ENCODE results near the gene RNU7-1.

RNU7-1 gene

DNA sequence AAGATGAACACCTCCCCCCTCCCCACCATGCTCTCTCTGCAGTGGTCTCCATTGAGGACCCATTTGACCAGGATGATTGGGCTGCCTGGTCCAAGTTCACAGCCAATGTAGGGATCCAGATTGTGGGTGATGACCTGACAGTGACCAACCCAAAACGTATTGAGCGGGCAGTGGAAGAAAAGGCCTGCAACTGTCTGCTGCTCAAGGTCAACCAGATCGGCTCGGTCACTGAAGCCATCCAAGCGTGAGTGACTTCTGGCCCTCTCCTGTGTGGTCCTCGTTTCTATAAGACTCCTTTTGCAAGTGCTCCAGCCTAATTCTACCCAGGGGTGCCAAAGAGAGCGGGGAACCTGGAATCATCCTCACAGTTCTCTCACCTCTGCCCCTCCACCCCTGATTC is 22.1 kb upstream of the RNU7-1 start:
- no peak for DNase-seq (ENCODE audit: low read depth, low spot score)
- no peaks in the 10 kb centered on the region for H3K27me3 ChIP-seq (ENCODE audit: control insufficient read depth, insufficient read depth, low read length)
- no peaks in the 10 kb centered on the region for H3K9me3 ChIP-seq (ENCODE audit: control insufficient read depth, insufficient read depth, low read length)
- 0 out of 2 replicates have a peak, but pooled peaks cover 1% of the 10 kb centered on the region for H3K4me1 ChIP-seq (ENCODE audit: control insufficient read depth, insufficient read depth, low read length)
- peaks cover 13% of the 10 kb centered on the region for H3K36me3 ChIP-seq (ENCODE audit: control insufficient read depth, insufficient read depth, low read length)
- no peak overlapping the region for H3K27ac ChIP-seq (ENCODE audit: low read length)
- no peak overlapping the region for H3K4me3 ChIP-seq (ENCODE audit: low read length)
- WGBS (ENCODE audit: insufficient coverage, insufficient read length): no CpG with 5 or more reads among the region's 7 CpGs

DNA sequence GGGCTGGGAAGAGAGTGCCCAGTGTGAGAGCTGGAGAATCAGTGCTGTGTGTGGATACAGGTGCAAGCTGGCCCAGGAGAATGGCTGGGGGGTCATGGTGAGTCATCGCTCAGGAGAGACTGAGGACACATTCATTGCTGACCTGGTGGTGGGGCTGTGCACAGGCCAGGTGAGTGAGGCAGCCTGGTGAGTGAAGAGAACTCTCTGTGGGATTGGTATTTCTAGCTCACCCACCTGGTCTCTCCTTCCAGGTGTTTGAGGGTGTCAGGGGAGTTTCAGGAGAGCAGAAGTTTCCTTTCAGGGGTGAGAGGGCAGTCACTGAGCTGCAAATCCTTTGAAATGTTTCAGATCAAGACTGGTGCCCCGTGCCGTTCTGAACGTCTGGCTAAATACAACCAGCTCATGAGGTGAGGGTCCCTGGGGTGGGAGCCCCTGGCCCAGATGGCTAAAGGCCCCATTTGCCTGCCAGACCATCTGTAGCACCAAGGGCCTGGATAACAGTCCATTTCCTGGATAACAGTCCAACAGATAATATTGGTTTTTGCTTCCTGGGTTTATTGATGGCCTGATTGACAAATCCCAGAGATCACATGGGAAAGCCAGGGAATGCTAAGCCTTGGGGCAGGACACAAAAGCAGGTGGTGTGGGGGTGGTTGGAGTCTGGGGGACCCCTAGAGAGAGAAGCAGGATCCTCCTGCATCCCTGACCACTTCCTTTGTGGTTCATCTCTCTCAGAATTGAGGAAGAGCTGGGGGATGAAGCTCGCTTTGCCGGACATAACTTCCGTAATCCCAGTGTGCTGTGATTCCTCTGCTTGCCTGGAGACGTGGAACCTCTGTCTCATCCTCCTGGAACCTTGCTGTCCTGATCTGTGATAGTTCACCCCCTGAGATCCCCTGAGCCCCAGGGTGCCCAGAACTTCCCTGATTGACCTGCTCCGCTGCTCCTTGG is 21.3 kb upstream of the RNU7-1 start:
- no peak for DNase-seq (ENCODE audit: low read depth, low spot score)
- H3K27me3 ChIP-seq (ENCODE audit: control insufficient read depth, insufficient read depth, low read length): no peaks in the 10 kb centered on the region
- peaks cover 9% of the 10 kb centered on the region for H3K36me3 ChIP-seq (ENCODE audit: control insufficient read depth, insufficient read depth, low read length)
- no peak overlapping the region for H3K4me3 ChIP-seq (ENCODE audit: low read length)
- 0 out of 2 replicates have a peak, but pooled peaks cover 1% of the 10 kb centered on the region for H3K4me1 ChIP-seq (ENCODE audit: control insufficient read depth, insufficient read depth, low read length)
- no peaks in the 10 kb centered on the region for H3K9me3 ChIP-seq (ENCODE audit: control insufficient read depth, insufficient read depth, low read length)
- H3K27ac ChIP-seq (ENCODE audit: low read length): no peak overlapping the region
- no CpG with 5 or more reads among the region's 9 CpGs for WGBS (ENCODE audit: insufficient coverage, insufficient read length)

DNA sequence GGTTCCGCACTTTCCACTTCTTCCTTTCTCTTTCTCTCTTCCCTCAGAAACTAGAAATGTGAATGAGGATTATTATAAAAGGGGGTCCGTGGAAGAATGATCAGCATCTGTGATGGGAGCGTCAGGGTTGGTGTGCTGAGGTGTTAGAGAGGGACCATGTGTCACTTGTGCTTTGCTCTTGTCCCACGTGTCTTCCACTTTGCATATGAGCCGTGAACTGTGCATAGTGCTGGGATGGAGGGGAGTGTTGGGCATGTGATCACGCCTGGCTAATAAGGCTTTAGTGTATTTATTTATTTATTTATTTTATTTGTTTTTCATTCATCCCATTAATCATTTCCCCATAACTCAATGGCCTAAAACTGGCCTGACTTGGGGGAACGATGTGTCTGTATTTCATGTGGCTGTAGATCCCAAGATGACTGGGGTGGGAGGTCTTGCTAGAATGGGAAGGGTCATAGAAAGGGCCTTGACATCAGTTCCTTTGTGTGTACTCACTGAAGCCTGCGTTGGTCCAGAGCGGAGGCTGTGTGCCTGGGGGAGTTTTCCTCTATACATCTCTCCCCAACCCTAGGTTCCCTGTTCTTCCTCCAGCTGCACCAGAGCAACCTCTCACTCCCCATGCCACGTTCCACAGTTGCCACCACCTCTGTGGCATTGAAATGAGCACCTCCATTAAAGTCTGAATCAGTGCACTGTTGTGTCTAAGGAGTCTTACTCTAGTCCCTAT is 20.4 kb upstream of the RNU7-1 start:
- Histone ChIP-seq H3K4me1 (ENCODE audit: control insufficient read depth, insufficient read depth, low read length) (0 out of 2 replicates have a peak, but pooled peaks cover 1% of the 10 kb centered on the region), H3K9me3 (ENCODE audit: control insufficient read depth, insufficient read depth, low read length) (no peaks in the 10 kb centered on the region), H3K36me3 (ENCODE audit: control insufficient read depth, insufficient read depth, low read length) (peaks cover 7% of the 10 kb centered on the region; the same call in 1 of the 2 replicates), H3K27me3 (ENCODE audit: control insufficient read depth, insufficient read depth, low read length) (no peaks in the 10 kb centered on the region), H3K4me3 (ENCODE audit: low read length) (no peak overlapping the region), H3K27ac (ENCODE audit: low read length) (no peak overlapping the region)
- WGBS (ENCODE audit: insufficient coverage, insufficient read length): no CpG with 5 or more reads among the region's 10 CpGs
- no peak for DNase-seq (ENCODE audit: low read depth, low spot score)

DNA sequence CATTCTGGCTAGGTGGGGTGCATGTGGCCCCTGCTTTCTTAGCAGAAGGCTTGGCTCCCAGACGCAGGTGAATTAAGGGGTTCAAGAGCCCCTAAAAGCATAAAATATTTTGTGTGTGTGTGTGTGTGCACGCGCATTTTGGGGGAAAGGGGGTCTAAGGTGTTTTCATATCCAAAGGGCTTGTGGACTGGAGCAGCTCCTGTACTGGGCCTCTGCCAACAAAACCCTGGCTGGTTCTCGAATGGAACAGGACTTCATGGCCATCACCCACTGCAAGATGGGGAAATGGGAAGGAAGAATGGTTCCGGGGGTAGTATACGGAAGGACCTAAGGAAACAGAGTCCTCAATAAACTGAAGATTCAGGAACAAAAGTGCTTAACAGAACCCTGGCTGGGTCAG is 19.8 kb upstream of the RNU7-1 start:
- 0 out of 2 replicates have a peak, but pooled peaks cover 1% of the 10 kb centered on the region for H3K4me1 ChIP-seq (ENCODE audit: control insufficient read depth, insufficient read depth, low read length)
- DNase-seq (ENCODE audit: low read depth, low spot score): no peak
- no peak overlapping the region for H3K27ac ChIP-seq (ENCODE audit: low read length)
- no peaks in the 10 kb centered on the region for H3K9me3 ChIP-seq (ENCODE audit: control insufficient read depth, insufficient read depth, low read length)
- no peaks in the 10 kb centered on the region for H3K27me3 ChIP-seq (ENCODE audit: control insufficient read depth, insufficient read depth, low read length)
- no CpG with 5 or more reads among the region's 6 CpGs for WGBS (ENCODE audit: insufficient coverage, insufficient read length)
- no peak overlapping the region for H3K4me3 ChIP-seq (ENCODE audit: low read length)
- peaks cover 7% of the 10 kb centered on the region; the same call in 1 of the 2 replicates for H3K36me3 ChIP-seq (ENCODE audit: control insufficient read depth, insufficient read depth, low read length)

DNA sequence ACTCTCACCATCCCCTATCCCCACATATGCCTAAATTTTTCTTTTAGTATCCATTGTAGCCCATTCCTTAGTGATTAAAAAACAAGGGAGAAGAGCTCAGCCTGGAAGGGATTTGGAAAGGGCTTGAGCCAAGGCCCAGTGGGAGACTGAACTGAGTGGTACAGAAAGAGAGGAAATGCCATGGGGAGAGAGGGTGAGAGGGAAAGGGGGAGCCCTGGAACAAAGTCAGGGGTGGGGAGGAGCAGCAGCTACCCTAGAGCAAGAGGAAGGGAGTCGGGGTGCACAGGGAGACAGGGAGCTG is 18.4 kb upstream of the RNU7-1 start:
- no CpG with 5 or more reads among the region's 1 CpG for WGBS (ENCODE audit: insufficient coverage, insufficient read length)
- no peaks in the 10 kb centered on the region for H3K27me3 ChIP-seq (ENCODE audit: control insufficient read depth, insufficient read depth, low read length)
- peak overlapping the region; percentile 6 for H3K27ac ChIP-seq (ENCODE audit: low read length)
- H3K9me3 ChIP-seq (ENCODE audit: control insufficient read depth, insufficient read depth, low read length): no peaks in the 10 kb centered on the region
- DNase-seq (ENCODE audit: low read depth, low spot score): no peak
- peaks cover 7% of the 10 kb centered on the region; the same call in 1 of the 2 replicates for H3K36me3 ChIP-seq (ENCODE audit: control insufficient read depth, insufficient read depth, low read length)
- H3K4me1 ChIP-seq (ENCODE audit: control insufficient read depth, insufficient read depth, low read length): peaks cover 4% of the 10 kb centered on the region; the same call in 1 of the 2 replicates
- no peak overlapping the region for H3K4me3 ChIP-seq (ENCODE audit: low read length)

DNA sequence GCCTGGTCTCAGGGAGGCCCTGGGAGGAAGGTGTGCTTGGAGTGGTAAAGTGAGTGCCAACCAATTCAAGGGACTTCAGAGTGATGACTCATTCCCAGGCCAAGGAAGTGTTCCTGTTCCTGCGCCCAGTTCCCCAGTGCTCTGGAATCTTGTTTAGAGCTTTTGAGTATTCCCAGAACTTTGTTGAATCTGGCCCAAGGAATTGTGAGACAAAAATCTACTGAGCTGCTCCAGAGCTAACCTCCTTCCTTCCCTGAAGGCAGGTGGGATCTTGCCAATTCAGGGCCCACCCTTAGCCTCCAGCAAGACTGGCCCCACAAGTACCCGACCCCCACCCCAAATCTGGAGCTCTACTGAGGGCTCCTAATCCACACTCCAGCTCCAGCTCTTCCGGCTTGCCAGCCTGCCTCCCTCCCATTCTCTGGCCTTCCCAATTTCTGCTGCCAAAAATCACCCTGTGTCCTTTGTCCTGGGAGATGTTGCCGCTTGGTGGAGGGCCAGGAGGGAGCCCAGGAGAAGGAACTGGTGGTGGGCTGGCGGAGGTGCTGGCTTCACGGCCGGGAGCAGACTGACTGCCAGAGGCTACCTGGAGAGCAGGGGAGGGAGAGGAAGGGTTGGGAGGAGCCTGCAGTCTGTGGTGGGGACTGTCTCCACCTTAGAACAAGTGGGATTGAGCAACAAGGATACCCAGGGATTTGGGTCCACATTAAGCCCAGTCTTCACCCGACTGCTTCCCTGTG is 17.9 kb upstream of the RNU7-1 start:
- H3K27me3 ChIP-seq (ENCODE audit: control insufficient read depth, insufficient read depth, low read length): no peaks in the 10 kb centered on the region
- H3K27ac ChIP-seq (ENCODE audit: low read length): peak overlapping the region; percentile 25
- peak overlapping the region; percentile 21; the same call in 1 of the 2 replicates for H3K4me3 ChIP-seq (ENCODE audit: low read length)
- peaks cover 4% of the 10 kb centered on the region; the same call in 1 of the 2 replicates for H3K4me1 ChIP-seq (ENCODE audit: control insufficient read depth, insufficient read depth, low read length)
- no CpG with 5 or more reads among the region's 8 CpGs for WGBS (ENCODE audit: insufficient coverage, insufficient read length)
- no peak for DNase-seq (ENCODE audit: low read depth, low spot score)
- peaks cover 7% of the 10 kb centered on the region; the same call in 1 of the 2 replicates for H3K36me3 ChIP-seq (ENCODE audit: control insufficient read depth, insufficient read depth, low read length)
- no peaks in the 10 kb centered on the region for H3K9me3 ChIP-seq (ENCODE audit: control insufficient read depth, insufficient read depth, low read length)

DNA sequence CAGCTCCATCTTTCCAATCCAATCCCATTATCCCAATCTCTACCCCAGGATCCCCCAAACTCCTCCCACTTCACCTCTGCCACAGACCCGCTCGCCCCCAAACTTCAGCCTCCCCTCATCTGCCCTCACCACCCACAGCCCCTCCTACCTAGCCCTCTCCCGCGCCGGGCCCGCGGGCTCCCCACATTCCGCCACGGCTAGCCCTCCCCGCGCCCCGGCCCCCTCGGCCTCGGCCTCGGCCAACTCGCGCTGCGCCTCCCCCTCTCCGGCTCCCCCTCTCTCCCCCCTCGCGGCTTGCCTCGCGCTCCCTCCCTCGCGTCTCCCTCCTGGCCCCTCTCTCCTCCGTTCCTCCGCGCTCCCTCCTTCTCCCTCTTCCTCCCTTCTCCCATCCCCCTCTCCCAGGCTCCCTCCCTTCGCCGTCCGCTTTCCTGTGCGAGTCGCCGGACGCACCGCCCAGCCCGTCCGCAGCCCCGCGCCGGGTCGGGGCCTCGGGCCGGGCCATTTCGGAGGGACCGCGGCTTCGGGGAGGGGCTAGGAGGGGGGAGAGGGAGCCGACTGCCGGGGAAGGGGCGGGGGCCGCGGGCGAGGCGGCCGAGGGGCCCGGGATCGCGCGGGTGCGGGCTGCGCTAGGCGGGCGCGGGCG is 16.1 kb upstream of the RNU7-1 start, which contains the start of gene ATN1:
ATN1 (plus strand) TSS at position 581 of the 643 bp plus-strand sequence. CDS start 6,043 bp downstream, outside the sequence.
- H3K9me3 ChIP-seq (ENCODE audit: control insufficient read depth, insufficient read depth, low read length): no peaks in the 10 kb centered on the region
- WGBS (ENCODE audit: insufficient coverage, insufficient read length): no CpG with 5 or more reads among the region's 66 CpGs
- peaks cover 4% of the 10 kb centered on the region; the same call in 1 of the 2 replicates for H3K4me1 ChIP-seq (ENCODE audit: control insufficient read depth, insufficient read depth, low read length)
- H3K27me3 ChIP-seq (ENCODE audit: control insufficient read depth, insufficient read depth, low read length): no peaks in the 10 kb centered on the region
- no peak for DNase-seq (ENCODE audit: low read depth, low spot score)
- H3K36me3 ChIP-seq (ENCODE audit: control insufficient read depth, insufficient read depth, low read length): no peaks in the 10 kb centered on the region; the same call in 1 of the 2 replicates
- H3K4me3 ChIP-seq (ENCODE audit: low read length): peak within 1 kb of the TSS; percentile 77
- no peak within 1 kb of the TSS for H3K27ac ChIP-seq (ENCODE audit: low read length)

DNA sequence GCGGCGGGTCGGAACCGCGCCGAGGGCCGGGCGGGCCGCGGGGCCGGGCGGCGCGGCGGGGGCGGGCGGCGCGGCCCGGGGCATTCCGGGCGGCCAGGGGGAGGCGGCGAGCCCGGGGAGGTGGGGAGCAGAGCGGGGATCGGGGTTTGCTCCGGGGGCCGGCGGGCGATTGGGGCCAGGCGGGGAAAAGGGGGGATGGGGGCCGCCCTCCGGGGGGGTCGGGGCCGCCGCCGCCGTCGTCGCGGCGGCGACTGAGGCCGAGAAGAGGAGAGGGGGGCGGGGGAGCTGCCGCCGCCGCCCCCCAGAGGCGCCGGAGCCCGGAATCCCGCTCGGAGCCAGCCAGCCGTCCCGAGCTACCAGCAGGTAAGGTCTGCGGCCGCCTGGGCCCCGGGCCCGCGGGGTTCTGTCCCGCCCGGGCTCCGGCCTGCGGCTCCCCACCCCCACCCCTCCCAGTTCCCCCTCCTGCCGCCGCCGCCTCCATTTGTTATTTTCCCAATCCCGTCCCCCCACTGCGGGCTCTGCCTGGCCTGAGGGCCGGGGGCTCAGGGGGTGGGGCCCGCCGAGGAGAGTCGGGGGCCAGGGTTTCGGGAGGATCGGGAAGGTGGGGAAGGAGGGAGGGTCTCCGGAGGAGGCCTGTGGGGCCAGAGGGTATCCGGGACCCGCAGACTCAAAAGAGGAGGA is 15.5 kb upstream of the RNU7-1 start:
- no CpG with 5 or more reads among the region's 79 CpGs for WGBS (ENCODE audit: insufficient coverage, insufficient read length)
- Histone ChIP-seq H3K27me3 (ENCODE audit: control insufficient read depth, insufficient read depth, low read length) (no peaks in the 10 kb centered on the region), H3K27ac (ENCODE audit: low read length) (no peak overlapping the region), H3K4me3 (ENCODE audit: low read length) (peak overlapping the region; percentile 77), H3K4me1 (ENCODE audit: control insufficient read depth, insufficient read depth, low read length) (peaks cover 4% of the 10 kb centered on the region; the same call in 1 of the 2 replicates), H3K9me3 (ENCODE audit: control insufficient read depth, insufficient read depth, low read length) (no peaks in the 10 kb centered on the region), H3K36me3 (ENCODE audit: control insufficient read depth, insufficient read depth, low read length) (no peaks in the 10 kb centered on the region; the same call in 1 of the 2 replicates)
- no peak for DNase-seq (ENCODE audit: low read depth, low spot score)

DNA sequence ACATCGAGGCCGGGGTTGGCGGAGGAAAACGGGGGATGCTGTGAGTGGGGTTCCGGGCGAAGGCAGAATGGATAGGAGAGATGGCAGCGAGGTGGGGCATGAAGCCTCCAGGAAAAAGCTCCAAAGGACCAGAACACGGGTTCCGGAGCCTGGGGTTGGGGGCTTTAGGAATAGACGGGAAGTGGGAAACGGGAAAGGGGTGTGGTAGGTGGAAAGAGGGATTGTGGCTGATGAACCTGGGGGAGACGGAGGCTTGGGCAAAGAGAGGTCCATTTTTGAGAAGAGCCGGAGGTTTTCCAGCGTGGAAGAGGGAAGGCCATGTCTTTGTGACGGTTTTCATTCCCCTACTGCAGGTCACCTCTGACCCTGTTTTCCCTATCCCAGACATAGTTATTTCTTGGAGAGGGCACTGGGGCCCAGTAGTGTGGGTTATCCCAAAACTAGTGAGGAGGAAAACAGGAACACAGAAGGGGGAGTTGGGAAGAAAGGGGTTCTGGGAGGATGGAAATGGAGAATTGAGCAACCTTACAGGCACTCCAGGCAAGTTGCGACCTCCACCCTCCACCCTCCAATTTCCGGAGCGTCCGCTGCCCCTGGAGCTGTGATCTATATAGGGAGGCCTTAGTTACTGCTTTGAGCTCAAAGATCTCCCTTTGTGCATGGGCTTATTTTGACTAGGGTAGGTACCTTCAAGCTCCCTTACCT is 14.8 kb upstream of the RNU7-1 start:
- H3K27ac ChIP-seq (ENCODE audit: low read length): no peak overlapping the region
- no peaks in the 10 kb centered on the region for H3K9me3 ChIP-seq (ENCODE audit: control insufficient read depth, insufficient read depth, low read length)
- DNase-seq (ENCODE audit: low read depth, low spot score): no peak
- H3K27me3 ChIP-seq (ENCODE audit: control insufficient read depth, insufficient read depth, low read length): no peaks in the 10 kb centered on the region
- WGBS (ENCODE audit: insufficient coverage, insufficient read length): no CpG with 5 or more reads among the region's 19 CpGs
- peak overlapping the region; percentile 77; the same call in 1 of the 2 replicates for H3K4me3 ChIP-seq (ENCODE audit: low read length)
- no peaks in the 10 kb centered on the region; the same call in 1 of the 2 replicates for H3K36me3 ChIP-seq (ENCODE audit: control insufficient read depth, insufficient read depth, low read length)
- peaks cover 4% of the 10 kb centered on the region; the same call in 1 of the 2 replicates for H3K4me1 ChIP-seq (ENCODE audit: control insufficient read depth, insufficient read depth, low read length)
